IPS-15b (cell line): ENCODE results near the gene CCN2.

Experiments
- H3K27me3 ChIP-seq: one replicate; pipeline ENCODE4 v1.6.1; 2013; ENCODE audit warnings: low read length; ENCODE audit not compliant: control insufficient read depth, insufficient read depth
- H3K36me3 ChIP-seq: one replicate; pipeline ENCODE4 v1.6.1; 2013; ENCODE audit warnings: low read length; ENCODE audit not compliant: control insufficient read depth, insufficient read depth
- H3K4me1 ChIP-seq: one replicate; pipeline ENCODE4 v1.6.1; 2013; ENCODE audit warnings: mild to moderate bottlenecking, low read length; ENCODE audit not compliant: control insufficient read depth, insufficient read depth
- H3K4me3 ChIP-seq: one replicate; pipeline ENCODE4 v1.5.1; 2013; ENCODE audit warnings: low read depth, low read length
- H3K9ac ChIP-seq: one replicate; pipeline ENCODE4 v1.6.1; 2013; ENCODE audit warnings: low read depth, mild to moderate bottlenecking, low read length
- H3K9me3 ChIP-seq: one replicate; pipeline ENCODE4 v1.6.1; 2013; ENCODE audit warnings: mild to moderate bottlenecking, low read length; ENCODE audit not compliant: control insufficient read depth, insufficient read depth

Gene CCN2

DNA sequence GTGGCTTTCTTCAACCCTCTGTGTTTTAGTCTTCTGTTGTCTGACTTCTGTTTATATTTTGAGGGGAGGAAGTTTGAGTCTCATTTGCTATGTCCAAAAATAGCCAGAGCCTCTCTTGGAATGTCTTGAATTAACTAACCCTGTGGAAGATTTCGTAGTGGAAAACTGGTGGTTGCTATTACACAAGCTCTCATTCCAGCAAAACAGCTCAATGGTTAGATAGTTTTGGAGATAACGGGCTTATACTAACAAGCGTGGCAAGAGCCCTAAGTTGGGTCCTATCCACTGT is 1.6 kb downstream of the CCN2 start:
- no peak overlapping the region for H3K9ac ChIP-seq

DNA sequence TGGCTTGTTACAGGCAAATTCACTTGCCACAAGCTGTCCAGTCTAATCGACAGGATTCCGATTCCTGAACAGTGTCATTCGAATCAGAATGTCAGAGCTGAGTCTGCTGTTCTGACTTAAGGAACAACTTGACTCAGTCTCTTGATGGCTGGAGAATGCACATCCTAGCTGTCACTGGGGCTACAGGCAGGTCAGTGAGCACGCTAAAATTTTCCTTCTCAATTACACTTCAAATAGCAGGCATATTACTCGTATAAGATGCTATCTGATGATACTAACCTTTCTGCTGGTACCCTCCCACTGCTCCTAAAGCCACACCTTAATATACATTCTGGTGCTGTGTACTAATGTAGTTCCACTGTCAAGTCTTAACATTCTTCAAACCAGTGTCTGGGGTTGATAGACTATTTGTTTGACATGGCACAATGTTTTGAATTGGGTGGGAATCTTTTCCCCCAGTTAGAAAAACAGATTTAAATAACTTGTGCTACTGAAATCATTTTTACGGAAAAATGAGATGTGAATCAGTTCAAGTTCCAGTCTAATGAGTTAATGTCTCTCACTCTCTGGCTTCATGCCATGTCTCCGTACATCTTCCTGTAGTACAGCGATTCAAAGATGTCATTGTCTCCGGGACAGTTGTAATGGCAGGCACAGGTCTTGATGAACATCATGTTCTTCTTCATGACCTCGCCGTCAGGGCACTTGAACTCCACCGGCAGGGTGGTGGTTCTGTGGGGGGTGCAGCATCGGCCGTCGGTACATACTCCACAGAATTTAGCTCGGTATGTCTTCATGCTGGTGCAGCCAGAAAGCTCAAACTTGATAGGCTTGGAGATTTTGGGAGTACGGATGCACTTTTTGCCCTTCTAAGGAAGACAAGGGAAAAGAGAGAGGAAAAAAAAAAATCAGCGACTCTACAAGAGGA is 2.2 kb downstream of the CCN2 start:
- Histone ChIP-seq H3K4me3 (peak overlapping the region; percentile 14), H3K4me1 (peaks cover 29% of the 10 kb centered on the region), H3K27me3 (no peaks in the 10 kb centered on the region), H3K9ac (no peak overlapping the region), H3K9me3 (no peaks in the 10 kb centered on the region), H3K36me3 (peaks cover 4% of the 10 kb centered on the region)

More for the DNA sequence above, 1.6 kb downstream of the CCN2 start:
- Histone ChIP-seq H3K27me3 (no peaks in the 10 kb centered on the region), H3K9me3 (no peaks in the 10 kb centered on the region), H3K4me3 (peak overlapping the region; percentile 76), H3K4me1 (peaks cover 35% of the 10 kb centered on the region), H3K36me3 (peaks cover 4% of the 10 kb centered on the region)

DNA sequence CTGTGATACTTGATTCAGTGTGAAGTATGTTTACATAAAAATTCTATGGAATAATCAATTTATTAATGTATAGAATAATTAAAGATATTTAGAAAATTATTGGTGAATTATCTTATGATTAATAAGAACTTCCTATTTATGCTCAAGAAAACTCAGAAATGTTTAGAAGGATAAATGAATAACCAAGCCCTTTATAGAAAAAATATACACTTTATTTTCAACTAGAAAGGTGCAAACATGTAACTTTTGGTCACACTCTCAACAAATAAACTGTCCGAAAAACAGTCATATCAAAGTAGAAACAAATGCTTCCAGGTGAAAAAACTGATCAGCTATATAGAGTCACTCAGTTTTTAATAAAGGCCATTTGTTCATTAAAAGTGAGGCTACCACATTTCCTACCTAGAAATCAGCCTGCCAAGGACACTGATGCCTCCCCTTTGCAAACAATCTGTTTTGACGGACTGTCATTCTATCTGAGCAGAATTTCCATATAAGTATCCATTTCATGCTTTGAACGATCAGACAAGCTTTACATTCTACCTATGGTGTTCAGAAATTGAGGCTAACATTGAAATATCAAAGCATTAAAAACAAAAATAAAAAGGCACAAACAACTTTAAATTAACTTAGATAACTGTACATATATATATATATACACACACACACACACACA is 3.0 kb downstream of the CCN2 start:
- no peaks in the 10 kb centered on the region for H3K9me3 ChIP-seq
- no peak overlapping the region for H3K9ac ChIP-seq
- no peaks in the 10 kb centered on the region for H3K27me3 ChIP-seq
- H3K4me3 ChIP-seq = no peak overlapping the region
- H3K4me1 ChIP-seq = peaks cover 21% of the 10 kb centered on the region
- H3K36me3 ChIP-seq = peaks cover 4% of the 10 kb centered on the region

DNA sequence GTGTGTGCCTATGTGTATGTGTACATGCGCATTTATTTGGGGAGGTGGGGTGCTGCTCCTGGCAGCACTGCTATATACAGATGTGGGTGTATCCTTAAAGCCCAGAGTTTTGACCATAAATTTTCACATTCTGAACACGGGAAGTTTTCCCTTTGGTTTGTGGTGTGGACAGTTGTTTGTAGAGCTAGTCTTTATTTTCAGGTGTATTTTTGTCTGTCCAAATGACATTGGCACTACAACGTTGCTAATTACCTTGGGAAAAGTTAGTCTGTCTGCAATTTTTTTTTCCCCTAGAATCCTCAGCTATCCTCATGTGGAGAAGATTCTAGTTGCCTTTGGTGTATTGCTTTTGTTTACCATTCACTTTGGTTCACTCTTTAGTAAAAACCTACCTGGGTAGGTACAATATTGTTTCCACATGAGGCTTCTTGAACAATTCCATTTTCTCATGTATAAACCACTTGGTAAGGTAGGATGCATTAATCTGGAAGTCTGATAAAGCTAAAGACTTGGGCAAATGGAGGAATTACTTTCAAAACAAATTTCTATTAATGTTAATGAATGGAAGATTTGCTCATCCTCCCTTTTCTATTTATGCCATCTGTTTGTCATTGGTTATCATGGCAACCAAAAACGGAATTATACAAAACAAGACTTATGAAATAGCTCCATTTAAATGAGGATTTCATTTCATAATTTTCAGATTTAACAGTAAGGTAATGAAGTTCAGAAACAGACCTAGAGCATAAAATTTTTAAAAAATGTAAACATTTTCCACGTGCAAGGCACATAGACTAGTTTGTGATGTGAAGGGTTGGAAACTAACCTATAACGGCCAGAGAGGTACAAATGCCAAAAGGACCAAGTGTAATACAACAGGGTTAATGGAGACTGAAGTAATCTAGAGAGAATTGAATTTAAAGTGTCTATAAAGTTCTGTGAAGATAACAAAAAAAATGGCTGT is 3.9 kb downstream of the CCN2 start:
- Histone ChIP-seq H3K9me3 (no peaks in the 10 kb centered on the region), H3K9ac (no peak overlapping the region), H3K36me3 (peaks cover 4% of the 10 kb centered on the region), H3K4me3 (no peak overlapping the region), H3K27me3 (no peaks in the 10 kb centered on the region), H3K4me1 (peaks cover 13% of the 10 kb centered on the region)

DNA sequence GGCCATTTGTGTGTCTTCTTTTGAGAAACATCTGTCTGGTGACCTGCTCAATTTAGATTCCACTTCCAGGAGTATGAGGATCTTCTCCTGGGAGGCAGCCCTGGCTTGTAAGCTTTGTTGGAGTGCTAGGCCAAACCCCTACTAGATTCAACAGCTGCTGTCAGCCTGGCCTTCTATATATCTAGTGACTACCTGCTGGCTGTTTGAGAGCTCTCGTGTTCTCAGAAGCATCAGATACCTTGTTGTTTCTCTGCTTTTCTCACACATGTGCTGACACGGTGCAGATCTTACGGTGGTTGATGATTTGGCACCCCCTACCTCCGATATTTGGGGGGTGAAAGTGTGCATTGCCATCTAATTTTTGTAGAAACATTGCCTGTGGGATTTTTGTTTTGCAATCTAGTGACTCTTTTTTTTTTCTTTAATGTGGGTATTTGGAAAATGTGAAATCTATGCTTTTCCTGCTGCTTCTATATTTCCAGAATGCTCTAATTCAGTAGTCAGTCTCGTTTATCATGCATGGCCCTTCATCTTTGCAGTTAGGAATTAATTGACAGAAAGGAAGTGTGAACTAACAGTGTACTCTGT is 4.7 kb downstream of the CCN2 start:
- H3K4me1 ChIP-seq = peaks cover 6% of the 10 kb centered on the region
- no peak overlapping the region for H3K9ac ChIP-seq
- H3K4me3 ChIP-seq = no peak overlapping the region
- no peaks in the 10 kb centered on the region for H3K9me3 ChIP-seq
- H3K27me3 ChIP-seq = no peaks in the 10 kb centered on the region
- H3K36me3 ChIP-seq = peaks cover 4% of the 10 kb centered on the region

DNA sequence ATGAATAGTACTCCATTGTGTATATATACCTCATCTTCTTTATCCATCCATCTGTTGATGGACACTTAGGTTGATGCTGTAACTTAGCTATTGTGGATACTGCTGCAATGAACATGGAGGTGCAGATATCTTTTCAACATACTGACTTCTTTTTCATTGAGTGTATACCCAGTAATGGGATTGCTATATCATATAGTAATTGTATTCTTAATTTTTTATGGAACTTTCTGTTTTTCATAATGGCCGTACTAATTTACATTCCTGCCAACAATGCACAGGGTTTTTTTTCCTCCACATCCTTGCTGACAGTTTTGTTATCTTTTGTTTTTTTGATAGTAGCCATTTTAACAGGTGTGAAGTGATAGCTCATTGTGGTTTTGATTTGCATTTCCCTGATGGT is 5.2 kb downstream of the CCN2 start:
- H3K4me1 ChIP-seq = peaks cover 5% of the 10 kb centered on the region
- no peak overlapping the region for H3K9ac ChIP-seq
- H3K36me3 ChIP-seq = peaks cover 4% of the 10 kb centered on the region
- H3K9me3 ChIP-seq = no peaks in the 10 kb centered on the region
- no peaks in the 10 kb centered on the region for H3K27me3 ChIP-seq
- no peak overlapping the region for H3K4me3 ChIP-seq

DNA sequence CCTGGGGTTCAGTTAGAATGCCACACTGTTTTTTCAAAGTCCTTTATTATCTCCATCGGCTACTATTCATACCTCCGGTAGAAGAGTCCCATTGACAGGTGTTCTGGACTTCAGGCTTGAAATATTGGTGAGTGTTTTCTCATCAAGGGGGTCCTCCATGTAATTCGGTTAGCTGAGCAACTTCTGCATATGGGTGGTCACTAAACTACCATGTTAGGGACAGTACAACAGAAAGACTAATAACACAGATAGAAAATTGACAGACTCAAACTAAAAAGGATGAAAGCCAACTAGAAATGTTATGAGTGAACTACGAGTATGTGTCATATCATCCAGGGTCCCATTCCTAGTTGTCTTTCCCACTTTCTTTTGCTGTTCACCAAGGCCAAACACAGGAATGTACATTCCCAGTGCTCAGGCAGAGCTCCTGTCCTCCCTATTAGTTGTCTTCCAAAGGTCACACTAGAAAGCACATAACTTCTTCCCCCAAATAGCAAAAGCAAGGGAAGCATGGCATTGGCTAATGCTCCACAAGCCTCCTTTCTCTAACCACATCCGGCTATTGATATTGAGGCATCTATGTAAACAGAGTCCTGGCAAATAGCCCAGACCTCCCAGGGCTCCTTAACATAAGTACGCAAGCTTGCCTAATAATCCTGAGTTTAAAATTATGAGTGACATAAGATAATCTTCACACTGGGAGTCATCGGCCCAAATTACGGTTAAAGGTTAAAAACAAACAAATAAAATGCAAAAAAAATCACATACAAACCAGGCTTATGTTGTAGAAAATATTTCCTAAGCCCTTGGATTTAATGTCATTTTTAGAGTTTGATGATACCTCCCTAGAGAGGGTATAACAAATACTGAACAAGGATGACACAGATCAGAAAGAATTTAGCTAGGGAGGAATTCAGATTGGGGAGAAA is 13.2 kb downstream of the CCN2 start:
- Histone ChIP-seq H3K9me3 (no peaks in the 10 kb centered on the region), H3K4me1 (peaks cover 13% of the 10 kb centered on the region), H3K27me3 (no peaks in the 10 kb centered on the region), H3K9ac (no peak overlapping the region), H3K36me3 (no peaks in the 10 kb centered on the region), H3K4me3 (no peak overlapping the region)

DNA sequence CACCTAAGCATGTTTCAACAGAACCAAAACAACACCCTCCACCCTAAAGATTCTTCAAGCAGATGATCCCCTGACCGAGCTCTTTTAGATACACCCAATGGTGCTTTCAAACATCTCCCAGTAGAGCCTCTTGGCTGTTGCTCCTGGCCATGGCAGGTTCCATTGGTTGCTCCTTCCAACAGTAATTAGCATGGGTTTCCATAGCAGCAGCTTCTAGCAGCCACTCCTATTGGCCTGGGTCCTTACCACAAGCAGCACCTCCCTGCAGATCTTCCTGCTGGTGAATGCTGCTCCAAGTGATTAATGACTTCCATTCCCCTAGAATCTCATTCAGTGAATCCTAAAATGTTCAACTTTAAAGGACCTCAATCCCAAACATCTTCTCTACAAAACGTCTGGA is 13.9 kb downstream of the CCN2 start:
- H3K4me3 ChIP-seq = no peak overlapping the region
- H3K4me1 ChIP-seq = peaks cover 13% of the 10 kb centered on the region
- no peak overlapping the region for H3K9ac ChIP-seq

DNA sequence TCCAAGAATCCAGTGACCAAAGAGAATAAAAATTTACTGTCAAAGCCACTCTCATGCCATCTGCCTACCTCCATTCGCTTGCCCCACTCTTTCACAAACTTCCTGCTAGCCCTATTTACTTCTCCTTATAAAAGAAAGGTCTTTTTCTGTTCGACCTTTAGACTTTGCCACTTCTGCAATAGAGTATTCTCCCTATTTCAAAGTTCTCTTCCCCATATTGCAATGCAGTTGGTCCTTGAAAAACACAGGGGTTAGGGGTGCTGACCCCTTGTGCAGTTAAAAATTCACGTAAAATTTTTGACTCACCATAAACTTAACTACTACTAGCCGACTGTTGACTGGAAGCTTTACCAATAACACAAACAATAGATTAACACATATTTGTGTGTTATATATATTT is 15.0 kb downstream of the CCN2 start:
- no peaks in the 10 kb centered on the region for H3K9me3 ChIP-seq
- H3K4me3 ChIP-seq = no peak overlapping the region
- peaks cover 13% of the 10 kb centered on the region for H3K4me1 ChIP-seq
- no peak overlapping the region for H3K9ac ChIP-seq
- H3K27me3 ChIP-seq = no peaks in the 10 kb centered on the region
- H3K36me3 ChIP-seq = no peaks in the 10 kb centered on the region

More for the DNA sequence above, 13.9 kb downstream of the CCN2 start:
- Histone ChIP-seq H3K9me3 (no peaks in the 10 kb centered on the region), H3K36me3 (no peaks in the 10 kb centered on the region), H3K27me3 (no peaks in the 10 kb centered on the region)

DNA sequence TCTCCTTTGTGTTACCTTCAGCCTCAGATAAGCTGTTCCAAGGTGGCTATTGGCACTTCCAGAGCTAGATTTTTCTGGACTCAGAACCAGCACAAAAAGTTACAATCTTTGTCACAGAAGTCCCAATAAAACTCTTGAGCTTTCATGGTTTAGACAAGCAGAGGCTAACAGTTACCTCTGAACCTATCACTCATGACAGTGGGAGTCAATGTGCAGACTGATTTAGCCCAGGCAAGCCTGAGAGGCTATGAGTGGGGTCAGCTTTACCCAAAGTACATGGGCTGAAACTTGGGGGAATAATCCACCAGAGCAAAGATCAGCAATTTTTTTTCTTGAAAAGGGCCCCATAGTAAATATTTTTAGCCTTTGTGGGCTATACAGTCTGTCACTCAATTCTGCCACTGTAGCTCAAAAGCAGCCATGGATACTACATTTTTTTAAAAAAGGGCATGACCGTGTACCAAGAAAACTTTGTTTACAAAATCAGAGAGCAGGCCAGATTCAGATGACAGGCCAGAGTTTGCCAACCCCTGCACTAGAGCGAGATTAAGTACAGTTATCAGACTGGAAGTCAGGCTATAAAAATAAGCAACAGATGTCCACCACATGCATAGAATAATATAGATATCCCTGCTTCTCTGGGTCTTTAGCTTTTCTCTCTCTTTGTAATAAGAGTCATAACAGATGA is 20.0 kb downstream of the CCN2 start:
- H3K9ac ChIP-seq = no peak overlapping the region
- no peaks in the 10 kb centered on the region for H3K27me3 ChIP-seq
- no peak overlapping the region for H3K4me3 ChIP-seq
- no peaks in the 10 kb centered on the region for H3K36me3 ChIP-seq
- no peaks in the 10 kb centered on the region for H3K9me3 ChIP-seq
- no peaks in the 10 kb centered on the region for H3K4me1 ChIP-seq
